GM23338 (cell line): Measurements from ENCODE around the gene ITGB7. TPM values are rescaled to one million over a fixed set of nuclear protein-coding genes. Genes with fewer than 3 reads are reported as not detected.

Experiments
- ATAC-seq: fragments of 200-7000 bp; cut with Tn5 transposase; 3 replicates; pipeline ENCODE4 v1.9.1; 2020
- DNase-seq: peaks from one replicate; pipeline ENCODE4 v3.0.0-alpha.2; 2015; ENCODE audit warnings: low spot score
- H2AFZ ChIP-seq: fragments of 200-600 bp; sonication (generic); 2 replicates; pipeline ENCODE4 v1.8.0; 2016; ENCODE audit warnings: antibody characterized with exemption, mild to moderate bottlenecking, moderate library complexity
- H3F3A ChIP-seq: fragments of 200-600 bp; sonication (generic); replicated peaks from 2 replicates; pipeline ENCODE4 v1.8.0; 2017; ENCODE audit warnings: antibody characterized with exemption, mixed run types, low read depth
- H3K27ac ChIP-seq: fragments of 200-600 bp; sonication (generic); 2 replicates; pipeline ENCODE4 v1.6.1; 2016; ENCODE audit warnings: low read depth
- H3K27me3 ChIP-seq: fragments of 200-600 bp; sonication (generic); 2 replicates; pipeline ENCODE4 v1.8.0; 2016; ENCODE audit warnings: mild to moderate bottlenecking, mixed run types, moderate library complexity; ENCODE audit not compliant: insufficient read depth
- H3K36me3 ChIP-seq: fragments of 200-600 bp; sonication (generic); 2 replicates; pipeline ENCODE4 v1.8.0; 2016; ENCODE audit warnings: mild to moderate bottlenecking; ENCODE audit not compliant: insufficient read depth
- H3K4me1 ChIP-seq: fragments of 200-600 bp; sonication (generic); 2 replicates; pipeline ENCODE4 v1.8.0; 2016; ENCODE audit warnings: mild to moderate bottlenecking, moderate library complexity; ENCODE audit not compliant: insufficient read depth
- H3K4me2 ChIP-seq: fragments of 200-600 bp; sonication (generic); 2 replicates; pipeline ENCODE4 v1.7.1; 2017; ENCODE audit warnings: mixed run types
- H3K4me3 ChIP-seq: fragments of 200-600 bp; sonication (generic); 2 replicates; pipeline ENCODE4 v1.6.1; 2016; ENCODE audit warnings: mixed run types
- H3K79me2 ChIP-seq: fragments of 200-600 bp; sonication (generic); replicated peaks from 2 replicates; pipeline ENCODE4 v1.8.0; 2017; ENCODE audit warnings: mild to moderate bottlenecking; ENCODE audit not compliant: insufficient read depth
- H3K9me2 ChIP-seq: fragments of 200-600 bp; sonication (generic); 2 replicates; pipeline ENCODE4 v1.8.0; 2017; ENCODE audit not compliant: insufficient read depth
- H4K20me1 ChIP-seq: fragments of 200-600 bp; sonication (generic); replicated peaks from 2 replicates; pipeline ENCODE4 v1.8.0; 2017; ENCODE audit warnings: mild to moderate bottlenecking; ENCODE audit not compliant: insufficient read depth
- H3K27ac Mint-ChIP-seq: 2 replicates; pipeline ENCODE4 v1.8.0; 2020; ENCODE audit warnings: inconsistent platforms, mild to moderate bottlenecking, moderate library complexity, mixed read lengths
- H3K27me3 Mint-ChIP-seq: 3 replicates; pipeline ENCODE4 v1.8.0; 2022; ENCODE audit warnings: low read depth, mild to moderate bottlenecking, moderate library complexity, mixed read lengths, inconsistent platforms; ENCODE audit not compliant: insufficient read depth, poor library complexity
- H3K36me3 Mint-ChIP-seq: 3 replicates; pipeline ENCODE4 v1.8.0; 2021; ENCODE audit warnings: low read depth, mild to moderate bottlenecking, inconsistent platforms, moderate library complexity, mixed read lengths
- H3K4me1 Mint-ChIP-seq: 3 replicates; pipeline ENCODE4 v1.8.0; 2020; ENCODE audit warnings: mild to moderate bottlenecking, inconsistent platforms, mixed read lengths
- H3K4me3 Mint-ChIP-seq: 3 replicates; pipeline ENCODE4 v1.8.0; 2021; ENCODE audit warnings: moderate library complexity, mild to moderate bottlenecking, inconsistent platforms, mixed read lengths
- H3K9me3 Mint-ChIP-seq: 3 replicates; pipeline ENCODE4 v1.8.0; 2020; ENCODE audit warnings: moderate library complexity, mild to moderate bottlenecking, inconsistent platforms, mixed read lengths
- CREB1 ChIP-seq: fragments of 250-450 bp; sonication (Bioruptor Pico); IDR thresholded peaks from 2 replicates; pipeline ENCODE4 v1.5.0; 2020; ENCODE audit warnings: low read depth, mild to moderate bottlenecking, moderate library complexity
- EZH2 ChIP-seq: fragments of 200-600 bp; sonication (generic); IDR thresholded peaks from one replicate; pipeline ENCODE4 v1.8.0; 2017; ENCODE audit warnings: antibody characterized with exemption, mild to moderate bottlenecking, low read depth; ENCODE audit not compliant: unreplicated experiment
- EZH2phosphoT487 ChIP-seq: fragments of 200-600 bp; sonication (generic); IDR thresholded peaks from one replicate; pipeline ENCODE4 v1.8.1; 2018; ENCODE audit warnings: antibody characterized with exemption; ENCODE audit not compliant: unreplicated experiment
- JUNB ChIP-seq: IDR thresholded peaks from one replicate; pipeline ENCODE4 v1.6.1; 2016; ENCODE audit warnings: antibody characterized with exemption; ENCODE audit not compliant: unreplicated experiment
- NANOG ChIP-seq: IDR thresholded peaks from 2 replicates; pipeline ENCODE4 v1.6.1; 2016; ENCODE audit warnings: antibody characterized with exemption, borderline replicate concordance
- POLR2AphosphoS5 ChIP-seq: IDR thresholded peaks from 2 replicates; pipeline ENCODE4 v1.6.1; 2016; ENCODE audit warnings: antibody characterized with exemption, low read depth
- STAT1 ChIP-seq: IDR thresholded peaks from one replicate; pipeline ENCODE4 v1.6.1; 2016; ENCODE audit warnings: antibody characterized with exemption; ENCODE audit not compliant: unreplicated experiment
- ZNF114 ChIP-seq: fragments of 250-450 bp; sonication (Bioruptor Pico); IDR thresholded peaks from 2 replicates; pipeline ENCODE4 v1.5.0; 2020; ENCODE audit warnings: mild to moderate bottlenecking, moderate library complexity
- ZNF331 ChIP-seq: fragments of 250-450 bp; sonication (Bioruptor Pico); IDR thresholded peaks from 2 replicates; pipeline ENCODE4 v1.5.0; 2020; ENCODE audit warnings: low read depth, mild to moderate bottlenecking, moderate library complexity
- polyA plus RNA-seq: library from polyadenylated mRNA; unstranded; fragments of >200 nt; fragmentation: Nextera tagmentation; extraction: Ambion mirVana; gene quantifications from 2 replicates; pipeline ENCODE4 v1.2.1, GENCODE V29; 2016
- total RNA-seq: library from RNA; depleted of rRNA; stranded (reverse); fragments of >200 nt; shearing (Covaris generic); gene quantifications from 2 replicates; pipeline ENCODE4 v1.2.3, GENCODE V29; 2014
- TF ChIP-seq, protein P1 (sequence below), 2 experiments: fragments of 200-600 bp in 1 of 2; sonication (generic) in 1 of 2; conservative IDR thresholded peaks; 2 replicates each; pipeline versions ENCODE4 v1.5.1 to v1.6.1; 2016 to 2017; ENCODE audit warnings: antibody characterized with exemption in 2 of 2, low read depth in 2 of 2, mild to moderate bottlenecking in 2 of 2, moderate library complexity in 1 of 2
- TF ChIP-seq, protein P2 (sequence below): IDR thresholded peaks from 2 replicates; pipeline ENCODE4 v1.6.1; 2016; ENCODE audit warnings: antibody characterized with exemption
- TF ChIP-seq, protein P3 (sequence below): fragments of 250-450 bp; sonication (Bioruptor Pico); IDR thresholded peaks from 2 replicates; pipeline ENCODE4 v1.5.0; 2020; ENCODE audit warnings: mild to moderate bottlenecking, moderate library complexity
- TF ChIP-seq, protein P4 (sequence below): IDR thresholded peaks from one replicate; pipeline ENCODE4 v1.6.1; 2018; ENCODE audit warnings: antibody characterized with exemption; ENCODE audit not compliant: unreplicated experiment

ITGB7 gene
- total and polyA plus RNA-seq, 2 experiments from 2014 or later, result 0.32 TPM; not detected in 1

DNA sequence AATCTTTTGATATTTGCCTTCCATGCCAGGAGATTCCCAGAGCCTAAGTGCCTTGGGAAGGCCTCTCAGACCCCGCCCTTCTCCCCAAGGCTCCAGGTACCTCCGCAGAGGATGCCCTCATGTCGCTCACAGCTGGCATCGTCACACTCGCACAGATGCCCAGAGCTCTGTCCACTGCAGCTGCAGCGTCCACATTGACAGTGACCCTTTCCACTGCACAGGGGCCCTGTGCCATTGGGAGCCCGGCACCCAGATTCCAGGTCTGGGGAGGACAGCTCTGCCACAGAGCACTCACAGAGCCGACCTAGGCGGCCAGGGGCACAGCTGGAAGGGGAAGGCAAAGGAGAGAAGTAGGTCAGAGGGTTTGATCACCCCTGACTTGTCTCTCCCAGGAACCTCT, 14.0 kb downstream of the ITGB7 start:
- TF ChIP-seq ZNF331 (CRISPR knock-in tag), result no peak
- no peak for TF ChIP-seq JUNB
- TF ChIP-seq ZNF114, result no peak
- no peak for TF ChIP-seq STAT1
- TF ChIP-seq NANOG, result no peak
- no peak for TF ChIP-seq POLR2AphosphoS5
- TF ChIP-seq CREB1, result no peak
- TF ChIP-seq, protein P1, sequence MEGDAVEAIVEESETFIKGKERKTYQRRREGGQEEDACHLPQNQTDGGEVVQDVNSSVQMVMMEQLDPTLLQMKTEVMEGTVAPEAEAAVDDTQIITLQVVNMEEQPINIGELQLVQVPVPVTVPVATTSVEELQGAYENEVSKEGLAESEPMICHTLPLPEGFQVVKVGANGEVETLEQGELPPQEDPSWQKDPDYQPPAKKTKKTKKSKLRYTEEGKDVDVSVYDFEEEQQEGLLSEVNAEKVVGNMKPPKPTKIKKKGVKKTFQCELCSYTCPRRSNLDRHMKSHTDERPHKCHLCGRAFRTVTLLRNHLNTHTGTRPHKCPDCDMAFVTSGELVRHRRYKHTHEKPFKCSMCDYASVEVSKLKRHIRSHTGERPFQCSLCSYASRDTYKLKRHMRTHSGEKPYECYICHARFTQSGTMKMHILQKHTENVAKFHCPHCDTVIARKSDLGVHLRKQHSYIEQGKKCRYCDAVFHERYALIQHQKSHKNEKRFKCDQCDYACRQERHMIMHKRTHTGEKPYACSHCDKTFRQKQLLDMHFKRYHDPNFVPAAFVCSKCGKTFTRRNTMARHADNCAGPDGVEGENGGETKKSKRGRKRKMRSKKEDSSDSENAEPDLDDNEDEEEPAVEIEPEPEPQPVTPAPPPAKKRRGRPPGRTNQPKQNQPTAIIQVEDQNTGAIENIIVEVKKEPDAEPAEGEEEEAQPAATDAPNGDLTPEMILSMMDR (conservative IDR thresholded peaks at IDR 0.05; ENCODE audit: low read depth in 2 of 2), result no peak
- TF ChIP-seq, protein P2, sequence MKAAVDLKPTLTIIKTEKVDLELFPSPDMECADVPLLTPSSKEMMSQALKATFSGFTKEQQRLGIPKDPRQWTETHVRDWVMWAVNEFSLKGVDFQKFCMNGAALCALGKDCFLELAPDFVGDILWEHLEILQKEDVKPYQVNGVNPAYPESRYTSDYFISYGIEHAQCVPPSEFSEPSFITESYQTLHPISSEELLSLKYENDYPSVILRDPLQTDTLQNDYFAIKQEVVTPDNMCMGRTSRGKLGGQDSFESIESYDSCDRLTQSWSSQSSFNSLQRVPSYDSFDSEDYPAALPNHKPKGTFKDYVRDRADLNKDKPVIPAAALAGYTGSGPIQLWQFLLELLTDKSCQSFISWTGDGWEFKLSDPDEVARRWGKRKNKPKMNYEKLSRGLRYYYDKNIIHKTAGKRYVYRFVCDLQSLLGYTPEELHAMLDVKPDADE, result no peak
- no peak for TF ChIP-seq EZH2
- no peak for TF ChIP-seq EZH2phosphoT487
- TF ChIP-seq, protein P3, sequence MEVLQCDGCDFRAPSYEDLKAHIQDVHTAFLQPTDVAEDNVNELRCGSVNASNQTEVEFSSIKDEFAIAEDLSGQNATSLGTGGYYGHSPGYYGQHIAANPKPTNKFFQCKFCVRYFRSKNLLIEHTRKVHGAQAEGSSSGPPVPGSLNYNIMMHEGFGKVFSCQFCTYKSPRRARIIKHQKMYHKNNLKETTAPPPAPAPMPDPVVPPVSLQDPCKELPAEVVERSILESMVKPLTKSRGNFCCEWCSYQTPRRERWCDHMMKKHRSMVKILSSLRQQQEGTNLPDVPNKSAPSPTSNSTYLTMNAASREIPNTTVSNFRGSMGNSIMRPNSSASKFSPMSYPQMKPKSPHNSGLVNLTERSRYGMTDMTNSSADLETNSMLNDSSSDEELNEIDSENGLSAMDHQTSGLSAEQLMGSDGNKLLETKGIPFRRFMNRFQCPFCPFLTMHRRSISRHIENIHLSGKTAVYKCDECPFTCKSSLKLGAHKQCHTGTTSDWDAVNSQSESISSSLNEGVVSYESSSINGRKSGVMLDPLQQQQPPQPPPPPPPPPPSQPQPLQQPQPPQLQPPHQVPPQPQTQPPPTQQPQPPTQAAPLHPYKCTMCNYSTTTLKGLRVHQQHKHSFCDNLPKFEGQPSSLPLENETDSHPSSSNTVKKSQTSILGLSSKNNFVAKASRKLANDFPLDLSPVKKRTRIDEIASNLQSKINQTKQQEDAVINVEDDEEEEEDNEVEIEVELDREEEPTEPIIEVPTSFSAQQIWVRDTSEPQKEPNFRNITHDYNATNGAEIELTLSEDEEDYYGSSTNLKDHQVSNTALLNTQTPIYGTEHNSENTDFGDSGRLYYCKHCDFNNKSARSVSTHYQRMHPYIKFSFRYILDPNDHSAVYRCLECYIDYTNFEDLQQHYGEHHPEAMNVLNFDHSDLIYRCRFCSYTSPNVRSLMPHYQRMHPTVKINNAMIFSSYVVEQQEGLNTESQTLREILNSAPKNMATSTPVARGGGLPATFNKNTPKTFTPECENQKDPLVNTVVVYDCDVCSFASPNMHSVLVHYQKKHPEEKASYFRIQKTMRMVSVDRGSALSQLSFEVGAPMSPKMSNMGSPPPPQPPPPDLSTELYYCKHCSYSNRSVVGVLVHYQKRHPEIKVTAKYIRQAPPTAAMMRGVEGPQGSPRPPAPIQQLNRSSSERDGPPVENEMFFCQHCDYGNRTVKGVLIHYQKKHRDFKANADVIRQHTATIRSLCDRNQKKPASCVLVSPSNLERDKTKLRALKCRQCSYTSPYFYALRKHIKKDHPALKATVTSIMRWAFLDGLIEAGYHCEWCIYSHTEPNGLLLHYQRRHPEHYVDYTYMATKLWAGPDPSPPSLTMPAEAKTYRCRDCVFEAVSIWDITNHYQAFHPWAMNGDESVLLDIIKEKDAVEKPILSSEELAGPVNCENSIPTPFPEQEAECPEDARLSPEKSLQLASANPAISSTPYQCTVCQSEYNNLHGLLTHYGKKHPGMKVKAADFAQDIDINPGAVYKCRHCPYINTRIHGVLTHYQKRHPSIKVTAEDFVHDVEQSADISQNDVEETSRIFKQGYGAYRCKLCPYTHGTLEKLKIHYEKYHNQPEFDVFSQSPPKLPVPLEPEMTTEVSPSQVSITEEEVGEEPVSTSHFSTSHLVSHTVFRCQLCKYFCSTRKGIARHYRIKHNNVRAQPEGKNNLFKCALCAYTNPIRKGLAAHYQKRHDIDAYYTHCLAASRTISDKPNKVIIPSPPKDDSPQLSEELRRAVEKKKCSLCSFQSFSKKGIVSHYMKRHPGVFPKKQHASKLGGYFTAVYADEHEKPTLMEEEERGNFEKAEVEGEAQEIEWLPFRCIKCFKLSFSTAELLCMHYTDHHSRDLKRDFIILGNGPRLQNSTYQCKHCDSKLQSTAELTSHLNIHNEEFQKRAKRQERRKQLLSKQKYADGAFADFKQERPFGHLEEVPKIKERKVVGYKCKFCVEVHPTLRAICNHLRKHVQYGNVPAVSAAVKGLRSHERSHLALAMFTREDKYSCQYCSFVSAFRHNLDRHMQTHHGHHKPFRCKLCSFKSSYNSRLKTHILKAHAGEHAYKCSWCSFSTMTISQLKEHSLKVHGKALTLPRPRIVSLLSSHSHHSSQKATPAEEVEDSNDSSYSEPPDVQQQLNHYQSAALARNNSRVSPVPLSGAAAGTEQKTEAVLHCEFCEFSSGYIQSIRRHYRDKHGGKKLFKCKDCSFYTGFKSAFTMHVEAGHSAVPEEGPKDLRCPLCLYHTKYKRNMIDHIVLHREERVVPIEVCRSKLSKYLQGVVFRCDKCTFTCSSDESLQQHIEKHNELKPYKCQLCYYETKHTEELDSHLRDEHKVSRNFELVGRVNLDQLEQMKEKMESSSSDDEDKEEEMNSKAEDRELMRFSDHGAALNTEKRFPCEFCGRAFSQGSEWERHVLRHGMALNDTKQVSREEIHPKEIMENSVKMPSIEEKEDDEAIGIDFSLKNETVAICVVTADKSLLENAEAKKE, result no peak
- TF ChIP-seq, protein P4, sequence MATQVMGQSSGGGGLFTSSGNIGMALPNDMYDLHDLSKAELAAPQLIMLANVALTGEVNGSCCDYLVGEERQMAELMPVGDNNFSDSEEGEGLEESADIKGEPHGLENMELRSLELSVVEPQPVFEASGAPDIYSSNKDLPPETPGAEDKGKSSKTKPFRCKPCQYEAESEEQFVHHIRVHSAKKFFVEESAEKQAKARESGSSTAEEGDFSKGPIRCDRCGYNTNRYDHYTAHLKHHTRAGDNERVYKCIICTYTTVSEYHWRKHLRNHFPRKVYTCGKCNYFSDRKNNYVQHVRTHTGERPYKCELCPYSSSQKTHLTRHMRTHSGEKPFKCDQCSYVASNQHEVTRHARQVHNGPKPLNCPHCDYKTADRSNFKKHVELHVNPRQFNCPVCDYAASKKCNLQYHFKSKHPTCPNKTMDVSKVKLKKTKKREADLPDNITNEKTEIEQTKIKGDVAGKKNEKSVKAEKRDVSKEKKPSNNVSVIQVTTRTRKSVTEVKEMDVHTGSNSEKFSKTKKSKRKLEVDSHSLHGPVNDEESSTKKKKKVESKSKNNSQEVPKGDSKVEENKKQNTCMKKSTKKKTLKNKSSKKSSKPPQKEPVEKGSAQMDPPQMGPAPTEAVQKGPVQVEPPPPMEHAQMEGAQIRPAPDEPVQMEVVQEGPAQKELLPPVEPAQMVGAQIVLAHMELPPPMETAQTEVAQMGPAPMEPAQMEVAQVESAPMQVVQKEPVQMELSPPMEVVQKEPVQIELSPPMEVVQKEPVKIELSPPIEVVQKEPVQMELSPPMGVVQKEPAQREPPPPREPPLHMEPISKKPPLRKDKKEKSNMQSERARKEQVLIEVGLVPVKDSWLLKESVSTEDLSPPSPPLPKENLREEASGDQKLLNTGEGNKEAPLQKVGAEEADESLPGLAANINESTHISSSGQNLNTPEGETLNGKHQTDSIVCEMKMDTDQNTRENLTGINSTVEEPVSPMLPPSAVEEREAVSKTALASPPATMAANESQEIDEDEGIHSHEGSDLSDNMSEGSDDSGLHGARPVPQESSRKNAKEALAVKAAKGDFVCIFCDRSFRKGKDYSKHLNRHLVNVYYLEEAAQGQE, result no peak
- Mint-ChIP-seq H3K4me1 (peaks cover 25% of the 10 kb centered on the region; the same call in 2 of the 3 replicates), H3K9me3 (no peaks in the 10 kb centered on the region; the same call in 1 of the 3 replicates), H3K36me3 (peaks cover 12% of the 10 kb centered on the region), H3K27ac (no peak overlapping the region), H3K27me3 (peaks cover 36% of the 10 kb centered on the region), H3K4me3 (no peak overlapping the region)
- Histone ChIP-seq H3K27ac (no peak overlapping the region), H4K20me1 (peaks cover 13% of the 10 kb centered on the region), H3K36me3 (no peaks in the 10 kb centered on the region; the same call in 1 of the 2 replicates), H3F3A (no peaks in the 10 kb centered on the region), H3K4me2 (no peak overlapping the region), H3K4me3 (no peak overlapping the region), H3K27me3 (peaks cover 57% of the 10 kb centered on the region), H3K4me1 (peaks cover 12% of the 10 kb centered on the region; the same call in 1 of the 2 replicates), H3K9me2 (no peaks in the 10 kb centered on the region), H3K79me2 (no peaks in the 10 kb centered on the region), H2AFZ (no peak overlapping the region)
- no peak for DNase-seq
- ATAC-seq, result no peak
